Stimulated activated memory B cell treated with anti-CD40 and anti-IgM and Interleukin-4, amounts not matched to agents 10 μg/mL and 1 μg/mL and 100 μg/mL, for 72 hours (primary cell): ENCODE measurements around the gene KRAS.

Source experiments
- ATAC-seq: fragments of 150-1000 bp; cut with Tn5 transposase; 2 replicates; pipeline ENCODE4 v1.10.0; 2021
- H3K27ac Mint-ChIP-seq: one replicate; pipeline ENCODE4 v1.8.0; 2022; ENCODE audit warnings: mild to moderate bottlenecking, mixed read lengths
- H3K27me3 Mint-ChIP-seq: one replicate; pipeline ENCODE4 v1.8.0; 2022; ENCODE audit warnings: mixed read lengths
- H3K36me3 Mint-ChIP-seq: one replicate; pipeline ENCODE4 v1.8.0; 2022; ENCODE audit warnings: mixed read lengths
- H3K4me1 Mint-ChIP-seq: one replicate; pipeline ENCODE4 v1.8.0; 2022; ENCODE audit warnings: mixed read lengths
- H3K4me3 Mint-ChIP-seq: one replicate; pipeline ENCODE4 v1.8.0; 2022; ENCODE audit warnings: mild to moderate bottlenecking, moderate library complexity, mixed read lengths
- H3K9me3 Mint-ChIP-seq: one replicate; pipeline ENCODE4 v1.8.0; 2022; ENCODE audit warnings: mixed read lengths

Gene KRAS

DNA sequence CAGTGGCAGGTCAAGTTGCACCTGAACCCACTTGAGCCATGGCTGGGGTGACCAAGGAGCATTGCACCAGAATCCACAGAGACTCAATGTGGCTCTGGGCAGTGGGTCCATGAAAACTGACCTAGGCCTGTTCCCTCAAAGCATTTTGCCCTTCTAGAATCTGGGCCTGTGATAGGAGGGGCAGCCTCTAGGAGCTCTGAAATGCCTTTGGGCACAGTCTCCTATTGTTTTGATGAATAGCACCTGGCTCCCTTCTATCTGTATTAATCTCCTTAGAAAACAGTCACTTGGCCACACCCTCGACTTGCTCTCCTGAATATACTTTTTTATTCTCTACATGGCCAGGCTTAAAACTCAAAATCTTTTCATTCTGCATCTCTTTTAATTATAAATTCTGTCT is 14.1 kb upstream of the KRAS start:
- Mint-ChIP-seq H3K4me1 (peaks cover 26% of the 10 kb centered on the region), H3K36me3 (peaks cover 8% of the 10 kb centered on the region), H3K9me3 (peaks cover 3% of the 10 kb centered on the region), H3K27ac (no peak overlapping the region), H3K4me3 (no peak overlapping the region), H3K27me3 (no peaks in the 10 kb centered on the region)
- no peak for ATAC-seq

DNA sequence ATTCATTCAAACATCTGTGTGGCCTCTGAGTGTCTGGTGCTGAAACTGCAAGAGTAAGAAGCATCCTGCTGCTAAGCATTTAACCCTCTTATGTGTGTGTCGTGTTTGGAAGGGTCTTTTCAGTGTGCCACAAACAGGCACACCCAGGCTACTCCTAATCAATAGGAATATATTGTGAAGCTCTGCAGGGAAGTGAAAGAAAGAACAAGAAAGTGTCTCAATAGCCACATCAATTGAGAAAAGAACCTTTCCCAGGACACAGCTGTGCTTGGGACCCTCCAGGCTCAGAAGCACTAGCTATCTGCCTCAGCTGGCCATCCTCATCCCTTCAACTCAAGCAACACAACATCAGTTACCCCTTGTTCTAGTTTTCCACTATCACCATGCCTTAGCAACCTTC is 13.4 kb upstream of the KRAS start:
- no peak for ATAC-seq
- Mint-ChIP-seq H3K27me3 (no peaks in the 10 kb centered on the region), H3K4me3 (no peak overlapping the region), H3K4me1 (peaks cover 18% of the 10 kb centered on the region), H3K36me3 (peaks cover 8% of the 10 kb centered on the region), H3K9me3 (peaks cover 3% of the 10 kb centered on the region), H3K27ac (peak overlapping the region; percentile 14)

DNA sequence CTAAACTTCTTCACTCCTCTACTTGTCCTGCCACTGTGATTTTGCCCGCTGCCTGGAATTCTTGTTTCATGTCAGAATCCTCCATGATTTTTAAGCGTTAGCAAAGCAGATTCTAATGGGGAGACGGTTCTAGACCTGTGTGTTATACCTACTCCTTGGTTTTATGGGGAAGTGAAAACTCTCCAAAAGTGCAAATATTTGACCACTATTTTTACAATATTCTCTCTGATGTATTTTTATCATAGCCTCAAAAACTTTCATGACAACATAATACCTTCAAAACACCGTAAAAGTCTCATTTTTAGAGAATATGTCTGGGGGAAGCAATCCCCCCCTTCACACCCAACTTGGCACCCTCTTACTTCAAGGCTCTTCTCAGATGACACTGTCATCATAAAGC is 12.9 kb upstream of the KRAS start:
- H3K36me3 Mint-ChIP-seq = peaks cover 8% of the 10 kb centered on the region

DNA sequence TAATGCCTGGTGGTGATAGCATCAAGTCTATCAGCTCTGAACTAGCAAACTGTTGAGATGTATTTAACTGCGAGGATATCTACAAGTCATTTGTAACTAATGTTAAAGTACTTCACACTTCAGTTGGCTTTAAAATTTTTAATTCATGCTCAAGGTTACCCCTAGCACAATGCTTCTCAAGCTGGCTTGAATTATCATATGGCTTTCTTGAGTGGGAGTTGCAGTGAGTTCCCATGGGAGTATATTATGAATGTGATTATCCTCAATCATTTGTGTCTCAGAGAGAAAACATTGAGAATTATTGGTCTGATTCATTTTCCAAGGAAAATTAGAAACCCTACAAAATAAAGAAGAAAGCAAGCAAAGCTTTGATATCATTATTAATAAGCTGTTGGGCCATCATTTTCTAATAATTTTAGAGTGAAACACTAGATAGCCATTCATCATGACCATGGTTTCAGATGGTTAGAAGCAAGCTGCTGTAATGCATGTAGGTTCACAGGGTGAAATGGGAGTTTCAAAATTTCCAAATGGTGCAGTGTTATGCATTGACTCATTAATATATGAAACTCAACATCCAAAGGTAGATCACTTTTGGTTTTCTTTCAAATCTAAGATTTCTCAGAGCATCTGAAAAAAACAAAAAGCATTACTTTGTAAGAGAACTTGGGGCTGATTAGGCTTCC is 11.8 kb upstream of the KRAS start:
- H3K27me3 Mint-ChIP-seq = no peaks in the 10 kb centered on the region
- H3K4me1 Mint-ChIP-seq = peaks cover 17% of the 10 kb centered on the region
- H3K4me3 Mint-ChIP-seq = no peak overlapping the region
- no peak for ATAC-seq
- H3K9me3 Mint-ChIP-seq = peaks cover 3% of the 10 kb centered on the region
- H3K27ac Mint-ChIP-seq = no peak overlapping the region
- H3K36me3 Mint-ChIP-seq = peaks cover 8% of the 10 kb centered on the region

More for the DNA sequence above, 12.9 kb upstream of the KRAS start:
- ATAC-seq = peak; percentile 34
- Mint-ChIP-seq H3K27me3 (no peaks in the 10 kb centered on the region), H3K9me3 (peaks cover 3% of the 10 kb centered on the region), H3K4me3 (no peak overlapping the region), H3K27ac (peak overlapping the region; percentile 14), H3K4me1 (peaks cover 17% of the 10 kb centered on the region)

DNA sequence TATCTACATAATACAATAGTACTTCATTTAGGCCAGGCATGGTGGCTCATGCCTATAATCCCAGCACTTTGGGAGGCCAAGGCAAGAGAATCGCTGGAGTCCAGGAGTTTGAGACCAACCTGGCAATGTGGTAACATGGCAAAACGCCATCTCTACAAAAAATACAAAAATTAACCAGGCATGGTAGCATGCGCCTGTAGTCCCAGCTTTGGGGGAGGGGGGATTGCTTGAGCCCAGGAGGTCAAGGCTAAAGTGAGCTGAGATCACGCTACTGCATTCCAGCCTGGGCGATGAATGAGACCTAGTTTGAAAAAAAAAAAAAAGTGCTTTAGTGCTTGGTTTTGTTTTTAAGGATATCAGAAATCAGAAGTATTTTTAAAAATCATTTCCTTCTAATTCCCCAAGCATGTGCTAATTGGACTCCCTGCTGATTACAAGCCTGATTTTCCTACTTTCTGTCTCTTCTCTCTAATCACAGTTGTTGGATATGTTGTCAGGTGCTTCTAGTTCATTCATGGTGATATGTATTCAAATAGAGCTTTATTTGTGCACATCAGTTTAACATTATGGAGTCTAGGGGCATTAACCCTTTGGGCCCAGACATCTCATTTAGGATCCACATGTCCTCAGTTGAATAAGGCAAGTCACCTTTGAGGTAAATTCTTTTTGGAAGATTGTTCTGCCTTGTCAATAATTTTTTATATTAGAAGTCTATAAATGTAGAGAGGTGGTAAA is 7.0 kb upstream of the KRAS start:
- Mint-ChIP-seq H3K9me3 (peaks cover 3% of the 10 kb centered on the region), H3K27ac (no peak overlapping the region), H3K27me3 (no peaks in the 10 kb centered on the region), H3K36me3 (peaks cover 8% of the 10 kb centered on the region), H3K4me1 (peaks cover 13% of the 10 kb centered on the region), H3K4me3 (no peak overlapping the region)
- no peak for ATAC-seq

DNA sequence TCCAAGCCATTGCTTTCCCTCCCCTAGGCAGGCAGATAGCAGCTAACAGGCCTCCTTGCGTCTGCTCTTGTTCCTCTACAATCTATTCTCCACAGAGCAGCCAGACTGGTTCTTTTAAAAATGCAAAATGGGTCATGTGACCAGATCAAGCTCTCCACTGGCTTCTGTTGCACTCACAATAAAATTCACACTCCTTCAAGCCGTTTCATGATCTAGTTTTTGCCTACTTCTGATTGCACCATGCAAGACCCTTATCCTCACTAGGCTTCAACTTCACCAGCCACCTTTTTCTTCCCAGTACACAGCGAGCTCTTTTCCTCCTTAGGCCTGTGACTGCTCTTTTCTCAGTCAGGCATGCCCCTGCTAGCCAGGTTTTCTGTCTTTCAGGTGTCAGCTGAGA is 6.1 kb upstream of the KRAS start:
- no peak overlapping the region for H3K4me3 Mint-ChIP-seq
- ATAC-seq = no peak
- H3K9me3 Mint-ChIP-seq = peaks cover 3% of the 10 kb centered on the region
- peaks cover 8% of the 10 kb centered on the region for H3K36me3 Mint-ChIP-seq
- peaks cover 19% of the 10 kb centered on the region for H3K4me1 Mint-ChIP-seq
- H3K27ac Mint-ChIP-seq = peak overlapping the region; percentile 17
- no peaks in the 10 kb centered on the region for H3K27me3 Mint-ChIP-seq

DNA sequence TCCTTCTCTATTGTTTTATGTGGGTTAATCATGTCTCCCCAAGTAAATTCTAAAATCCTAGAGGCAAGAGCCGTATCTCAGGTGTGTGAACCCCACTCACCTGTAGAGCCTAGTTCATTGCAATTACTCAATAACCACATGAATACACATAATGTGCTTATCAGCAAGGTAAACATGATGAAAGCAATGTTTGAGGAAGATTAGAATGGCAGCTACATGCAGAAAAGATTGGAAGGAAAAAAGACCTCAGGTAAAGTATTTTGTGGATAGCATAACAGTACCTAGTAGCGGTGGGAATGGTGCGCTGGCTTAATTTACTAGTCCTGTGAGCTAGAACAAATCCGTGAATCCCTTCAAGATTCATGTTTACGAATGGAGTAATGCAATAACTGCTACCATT is 5.3 kb upstream of the KRAS start:
- ATAC-seq = no peak
- H3K4me1 Mint-ChIP-seq = peaks cover 19% of the 10 kb centered on the region
- H3K27ac Mint-ChIP-seq = no peak overlapping the region
- peaks cover 8% of the 10 kb centered on the region for H3K36me3 Mint-ChIP-seq
- H3K4me3 Mint-ChIP-seq = no peak overlapping the region
- H3K9me3 Mint-ChIP-seq = peaks cover 3% of the 10 kb centered on the region
- H3K27me3 Mint-ChIP-seq = no peaks in the 10 kb centered on the region

DNA sequence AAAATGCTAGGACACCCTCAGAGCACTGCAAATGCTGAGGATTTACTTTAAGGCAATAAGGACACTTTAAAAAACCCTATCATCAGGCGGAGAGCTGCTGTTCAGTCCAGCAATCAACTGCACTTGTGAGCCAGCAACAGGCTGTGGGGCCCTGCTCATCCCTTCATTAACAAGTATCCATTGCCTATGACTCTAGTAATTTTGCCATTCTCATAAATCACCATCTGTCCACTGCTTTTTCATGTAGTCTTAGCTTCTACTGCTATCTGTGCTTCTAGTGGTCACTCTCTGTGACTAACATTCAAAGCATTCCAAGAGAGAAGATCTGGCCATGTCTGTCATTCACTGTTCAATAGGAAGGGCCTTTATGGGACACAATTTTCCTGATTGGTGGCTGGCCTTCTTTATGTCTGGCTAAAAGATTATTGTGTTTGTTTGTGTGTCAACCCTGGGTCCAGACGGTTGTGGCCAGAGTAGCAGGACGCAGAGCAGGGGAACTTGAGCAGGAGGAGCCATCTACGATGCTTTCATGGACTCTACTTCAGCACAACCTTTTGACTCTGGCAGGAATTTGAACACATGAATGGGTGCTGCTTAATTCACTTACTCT is 3.6 kb upstream of the KRAS start:
- H3K4me1 Mint-ChIP-seq = peaks cover 24% of the 10 kb centered on the region
- H3K9me3 Mint-ChIP-seq = no peaks in the 10 kb centered on the region
- ATAC-seq = no peak
- H3K4me3 Mint-ChIP-seq = no peak overlapping the region
- no peaks in the 10 kb centered on the region for H3K36me3 Mint-ChIP-seq
- H3K27me3 Mint-ChIP-seq = no peaks in the 10 kb centered on the region
- H3K27ac Mint-ChIP-seq = peak overlapping the region; percentile 79

DNA sequence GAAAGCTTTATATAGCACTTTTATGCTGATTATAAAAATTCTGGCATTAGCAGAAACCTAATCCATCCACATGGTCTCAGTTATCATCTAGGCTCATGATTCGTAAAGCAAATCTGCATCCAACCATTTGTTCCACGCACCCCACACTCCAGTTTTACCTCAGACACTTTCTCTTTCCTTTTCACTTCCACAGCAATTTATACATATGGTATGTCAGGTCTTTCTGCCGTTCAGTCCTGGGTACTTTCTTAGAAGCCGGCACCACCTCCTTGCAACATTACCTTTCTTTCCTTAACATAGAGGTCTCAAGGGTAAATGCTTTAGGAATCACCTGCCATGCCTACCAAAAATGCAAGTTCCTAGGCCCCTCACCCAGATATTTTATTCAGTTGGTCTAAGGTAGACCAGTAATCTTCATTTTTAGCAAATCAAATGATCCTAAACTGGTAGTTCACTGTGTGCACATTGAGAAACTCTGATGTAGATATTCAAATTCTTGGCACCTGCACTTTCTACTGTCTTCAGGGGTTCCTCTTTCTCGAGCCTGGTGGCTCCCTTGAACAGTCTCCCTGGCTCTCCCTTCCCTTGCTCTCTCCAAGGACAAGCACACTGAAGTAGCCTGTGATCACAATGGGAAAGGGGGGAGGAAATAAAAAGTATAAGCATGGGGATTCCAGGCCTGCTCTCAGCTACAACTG is 2.8 kb upstream of the KRAS start:
- no peak for ATAC-seq
- Mint-ChIP-seq H3K36me3 (peaks cover under 1% of the 10 kb centered on the region), H3K27me3 (no peaks in the 10 kb centered on the region), H3K4me3 (peak overlapping the region; percentile 41), H3K27ac (peak overlapping the region; percentile 79), H3K4me1 (peaks cover 29% of the 10 kb centered on the region), H3K9me3 (no peaks in the 10 kb centered on the region)

DNA sequence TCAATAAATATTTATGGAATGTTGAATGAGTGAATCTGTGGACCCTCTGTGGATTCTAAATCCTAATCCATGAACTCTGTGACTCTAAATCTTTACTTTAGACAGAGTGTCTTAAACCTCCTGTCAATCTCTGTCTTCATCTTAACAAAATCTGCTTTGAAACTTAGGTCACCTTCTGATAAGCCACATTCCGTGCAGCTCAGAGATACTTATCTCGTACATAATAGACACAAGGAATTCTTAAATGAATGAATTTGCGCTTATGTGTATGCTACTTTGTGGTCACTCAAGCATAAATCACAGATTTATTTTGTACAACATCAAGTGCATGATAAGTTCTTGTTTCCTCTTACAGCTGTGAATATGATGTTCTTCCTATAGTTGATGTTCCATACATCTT is 2.2 kb upstream of the KRAS start:
- Mint-ChIP-seq H3K4me3 (peak overlapping the region; percentile 41), H3K27ac (peak overlapping the region; percentile 79)
- no peak for ATAC-seq

DNA sequence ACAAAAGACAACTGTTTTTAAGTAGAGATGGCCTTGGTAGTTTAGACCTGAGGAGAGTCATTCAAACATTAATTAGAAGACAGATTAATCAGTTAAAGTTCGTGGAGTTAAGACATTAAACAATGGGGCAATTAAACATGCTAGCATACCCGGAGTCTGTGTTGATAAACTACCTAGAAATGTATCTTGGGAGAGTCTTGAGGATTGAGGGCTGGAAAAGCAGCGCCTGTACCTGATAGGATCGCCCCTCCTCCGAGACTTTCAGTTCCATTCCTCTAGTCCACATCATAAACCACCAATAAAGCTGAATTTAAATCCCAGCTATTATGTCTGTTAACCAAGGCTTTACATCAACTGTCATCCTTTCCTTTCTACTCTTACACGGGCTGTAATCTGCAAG is 1.0 kb upstream of the KRAS start:
- ATAC-seq = no peak
- no peaks in the 10 kb centered on the region for H3K9me3 Mint-ChIP-seq
- H3K4me3 Mint-ChIP-seq = peak overlapping the region; percentile 87
- H3K27ac Mint-ChIP-seq = peak overlapping the region; percentile 79
- peaks cover 13% of the 10 kb centered on the region for H3K36me3 Mint-ChIP-seq
- H3K27me3 Mint-ChIP-seq = no peaks in the 10 kb centered on the region
- peaks cover 39% of the 10 kb centered on the region for H3K4me1 Mint-ChIP-seq

More for the DNA sequence above, 2.2 kb upstream of the KRAS start:
- H3K9me3 Mint-ChIP-seq = no peaks in the 10 kb centered on the region
- peaks cover 6% of the 10 kb centered on the region for H3K36me3 Mint-ChIP-seq
- peaks cover 33% of the 10 kb centered on the region for H3K4me1 Mint-ChIP-seq
- H3K27me3 Mint-ChIP-seq = no peaks in the 10 kb centered on the region

DNA sequence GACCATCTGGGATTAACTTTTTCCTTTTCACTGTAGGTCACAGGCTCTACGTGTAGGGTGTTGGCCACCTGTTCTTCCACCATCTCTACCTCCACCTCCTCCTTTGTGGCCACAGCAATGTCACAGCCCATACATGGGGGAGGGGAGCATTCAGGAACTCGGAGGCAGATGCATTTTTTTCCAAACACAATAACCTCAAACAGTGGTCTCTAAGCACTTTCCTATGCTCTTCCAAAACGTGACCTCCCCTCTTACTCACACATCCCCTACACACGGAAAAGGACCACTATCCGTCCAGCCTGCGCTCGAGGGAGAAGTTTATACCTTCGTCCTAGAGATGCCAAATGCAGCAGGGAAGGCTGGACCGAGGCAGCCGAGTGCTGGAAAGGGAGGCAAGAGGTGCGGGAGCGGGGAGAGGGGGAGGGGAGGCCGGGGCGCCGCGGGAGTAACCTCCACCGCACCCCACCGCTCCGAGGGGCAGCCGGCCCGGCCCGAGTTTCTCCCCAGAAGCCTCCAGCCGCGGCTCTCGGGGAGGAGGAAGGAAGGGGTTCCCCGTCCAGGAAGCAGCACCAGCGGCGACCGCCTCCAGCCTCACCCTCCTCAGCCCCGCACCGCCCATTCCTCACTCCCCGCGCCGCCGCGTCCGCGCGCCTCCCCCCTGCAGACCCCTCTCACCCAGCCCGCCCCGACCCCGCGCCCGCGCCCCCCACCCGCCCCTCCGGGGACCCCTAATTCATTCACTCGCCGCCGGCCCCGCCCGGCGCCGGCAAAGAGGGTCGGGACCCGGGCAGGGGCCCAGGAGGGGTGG is 594 bp downstream of the KRAS start:
- no peaks in the 10 kb centered on the region for H3K9me3 Mint-ChIP-seq

DNA sequence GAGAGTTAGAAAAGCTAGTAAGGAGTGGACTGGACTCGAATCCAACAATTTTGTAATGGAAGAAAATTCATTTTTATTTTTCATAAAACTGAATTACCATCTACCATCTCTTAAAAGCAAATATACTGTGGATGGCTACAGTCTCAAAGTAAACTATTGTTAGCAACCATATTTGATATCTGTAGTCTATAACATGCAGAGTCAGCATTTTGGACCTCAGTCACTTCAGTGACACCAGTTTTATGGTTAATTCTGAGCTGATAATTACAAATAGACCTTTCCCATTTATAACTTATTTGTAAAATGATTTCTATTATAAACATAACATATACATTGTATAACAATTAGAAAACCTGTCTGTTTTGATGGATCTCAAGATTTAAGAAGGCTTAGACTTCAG is 2.0 kb downstream of the KRAS start:
- peak overlapping the region; percentile 79 for H3K27ac Mint-ChIP-seq
- no peak for ATAC-seq
- H3K36me3 Mint-ChIP-seq = peaks cover 26% of the 10 kb centered on the region
- peak overlapping the region; percentile 87 for H3K4me3 Mint-ChIP-seq
- H3K9me3 Mint-ChIP-seq = no peaks in the 10 kb centered on the region
- no peaks in the 10 kb centered on the region for H3K27me3 Mint-ChIP-seq
- peaks cover 48% of the 10 kb centered on the region for H3K4me1 Mint-ChIP-seq

More for the DNA sequence above, 594 bp downstream of the KRAS start:
- Mint-ChIP-seq H3K4me1 (peaks cover 51% of the 10 kb centered on the region), H3K27ac (peak overlapping the region; percentile 79), H3K27me3 (no peaks in the 10 kb centered on the region), H3K36me3 (peaks cover 26% of the 10 kb centered on the region), H3K4me3 (peak overlapping the region; percentile 87)
- peak; percentile 72 for ATAC-seq

DNA sequence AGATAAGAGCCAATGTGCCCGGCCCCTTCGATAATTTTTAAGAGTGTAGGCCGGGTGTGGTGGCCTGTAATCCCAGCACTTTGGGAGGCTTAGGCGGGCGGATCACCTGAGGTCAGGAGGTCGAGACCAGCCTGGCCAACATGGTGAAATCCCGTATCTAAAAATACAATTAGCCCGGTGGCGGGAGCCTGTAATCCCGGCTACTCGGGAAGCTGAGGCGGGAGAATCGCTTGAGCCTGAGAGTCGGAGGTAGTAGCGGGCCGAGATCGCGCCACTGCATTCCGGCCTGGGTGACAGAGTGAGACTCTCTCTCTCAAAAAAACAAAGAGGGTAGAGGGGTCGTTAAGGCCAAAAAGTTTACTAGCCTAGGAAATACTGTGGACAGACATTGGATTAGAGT is 2.6 kb downstream of the KRAS start:
- no peaks in the 10 kb centered on the region for H3K27me3 Mint-ChIP-seq
- H3K27ac Mint-ChIP-seq = no peak overlapping the region
- peaks cover 26% of the 10 kb centered on the region for H3K36me3 Mint-ChIP-seq
- no peak for ATAC-seq
- peaks cover 42% of the 10 kb centered on the region for H3K4me1 Mint-ChIP-seq
- peak overlapping the region; percentile 46 for H3K4me3 Mint-ChIP-seq
- H3K9me3 Mint-ChIP-seq = no peaks in the 10 kb centered on the region
